ENCODE measurements around the gene CCDC201.

The CCDC201 gene

GRCh38 chr7:45892407-45893035 is 19.6 kb upstream of the CCDC201 start:
- no peak for DNase-seq

- no peak for DNase-seq
Measured at GRCh38 chr7:45891462-45892402, 18.9 kb upstream of the CCDC201 start.

GRCh38 chr7:45890902-45891461 is 18.1 kb upstream of the CCDC201 start:
- DNase-seq = no peak

GRCh38 chr7:45890125-45890901 is 17.4 kb upstream of the CCDC201 start:
- no peak for DNase-seq

- no peak for DNase-seq
Measured at GRCh38 chr7:45889367-45890067, 16.6 kb upstream of the CCDC201 start.

GRCh38 chr7:45888993-45889366 is 16.1 kb upstream of the CCDC201 start:
- DNase-seq = no peak

- peak; percentile 42 for DNase-seq
Measured at GRCh38 chr7:45888185-45888992, 15.5 kb upstream of the CCDC201 start, which contains the start of gene IGFBP1. IGFBP1 (plus strand) TSS chr7:45888488; CDS start chr7:45888653, 165 bp downstream.

- no peak for DNase-seq
Measured at GRCh38 chr7:45886931-45887667, 14.2 kb upstream of the CCDC201 start.

- DNase-seq = no peak
Measured at GRCh38 chr7:45885264-45885882, 12.5 kb upstream of the CCDC201 start.

- DNase-seq = no peak
Measured at GRCh38 chr7:45884136-45884535, 11.3 kb upstream of the CCDC201 start.

GRCh38 chr7:45882465-45882810 is 9.6 kb upstream of the CCDC201 start:
- DNase-seq = no peak

- no peak for DNase-seq
Measured at GRCh38 chr7:45881759-45882464, 9.0 kb upstream of the CCDC201 start.

GRCh38 chr7:45881280-45881758 is 8.4 kb upstream of the CCDC201 start:
- no peak for DNase-seq

- no peak for DNase-seq
Measured at GRCh38 chr7:45880433-45880860, 7.6 kb upstream of the CCDC201 start.

- no peak for DNase-seq
Measured at GRCh38 chr7:45878457-45879144, 5.7 kb upstream of the CCDC201 start.

GRCh38 chr7:45876519-45876918 is 3.6 kb upstream of the CCDC201 start:
- no peak for DNase-seq

- DNase-seq = no peak
Measured at GRCh38 chr7:45874408-45875131, 1.7 kb upstream of the CCDC201 start.

- DNase-seq = no peak
Measured at GRCh38 chr7:45873355-45873754, 473 bp upstream of the CCDC201 start.

Data from right hindlimb (tissue), 1 donor.